B cell (primary cell): Measurements from ENCODE around the gene NINJ2.

ENCODE experiments used
- CTCF ChIP-seq: fragments of 200-600 bp; IDR thresholded peaks from one replicate; pipeline ENCODE4 v1.8.0; 2022; ENCODE audit warnings: antibody characterized with exemption, mild to moderate bottlenecking
- EZH2 ChIP-seq: IDR thresholded peaks from 2 replicates; pipeline ENCODE4 v1.6.1; 2012; ENCODE audit warnings: borderline replicate concordance, low read depth, mild to moderate bottlenecking, moderate library complexity, low read length; ENCODE audit not compliant: insufficient read depth, poor library complexity, severe bottlenecking

- TF ChIP-seq CTCF (no peak), EZH2 (no peak)
Measured at GRCh38 chr12:563787-564298, 99.4 kb downstream of the NINJ2 start.
